Testis (tissue), 3 donors: ENCODE results near the gene AMIGO2. TPM values are rescaled to one million over a fixed set of nuclear protein-coding genes. Genes with fewer than 3 reads are reported as not detected.

Experiments used
- DNase-seq: peaks from one replicate; pipeline ENCODE4 v3.0.0-alpha.2; 2019
- H3K27ac ChIP-seq, 2 donors: fragments of 200-600 bp; sonication (generic); one replicate each; pipeline ENCODE4 v1.5.1; 2019
- H3K27me3 ChIP-seq: fragments of 200-600 bp; sonication (generic); one replicate; pipeline ENCODE4 v1.5.1; 2019
- H3K36me3 ChIP-seq: fragments of 200-600 bp; sonication (generic); one replicate; pipeline ENCODE4 v1.5.1; 2017; ENCODE audit warnings: low read depth; ENCODE audit errors: missing control alignments
- H3K4me1 ChIP-seq: fragments of 200-600 bp; sonication (generic); one replicate; pipeline ENCODE4 v1.5.1; 2019
- H3K4me3 ChIP-seq, 2 donors: fragments of 200-600 bp; sonication (generic); one replicate each; pipeline ENCODE4 v1.5.1; 2017 to 2019
- H3K9me3 ChIP-seq: fragments of 200-600 bp; sonication (generic); one replicate; pipeline ENCODE4 v1.5.1; 2017
- CTCF ChIP-seq, 3 experiments: fragments of 450-650 bp in 2 of 3; fragments of 200-600 bp in 1 of 3; sonication (generic) in 1 of 3; IDR thresholded peaks; one replicate each; pipeline ENCODE4 v1.5.1; 2016 to 2019; ENCODE audit warnings: antibody characterized with exemption in 3 of 3, mild to moderate bottlenecking in 2 of 3, moderate library complexity in 1 of 3
- POLR2A ChIP-seq: fragments of 450-650 bp; IDR thresholded peaks from one replicate; pipeline ENCODE4 v1.6.1; 2017; ENCODE audit warnings: antibody characterized with exemption, mild to moderate bottlenecking, moderate library complexity
- WGBS, 2 donors: methylation state at CpG; one replicate each; pipeline ENCODE4 v1.1.5; 2018; 5-methylcytosine and 5-hydroxymethylcytosine counted together
- intact Hi-C: fragments of 100-400 bp; cut with DNase I; formaldehyde crosslinking; loops from one replicate; pipeline ENCODE4 v1.15.1; 2023; ENCODE audit warnings: low total_unique reads
- polyA plus RNA-seq: library from polyadenylated mRNA; stranded (reverse); fragments of 350-450 nt; fragmentation: Illumina TruSeq; extraction: RNeasy Lipid Tissue Mini Kit (QIAGEN cat#74804); gene quantifications from one replicate; pipeline ENCODE4 v1.2.3, GENCODE V29; 2014; ENCODE audit warnings: low read depth, low replicate concordance; ENCODE audit not compliant: insufficient read depth
- total RNA-seq, 2 donors: library from RNA; depleted of rRNA; stranded (reverse); fragments of >200 nt; gene quantifications; one replicate each; pipeline ENCODE4 v1.2.3, GENCODE V29; 2016

AMIGO2 gene
- total and polyA plus RNA-seq, 3 donors from 2014 or later, result 28.8 to 53.2 (median 35.4) TPM

- intact Hi-C loops, result no loop called here
- Histone ChIP-seq H3K4me3 (no peak overlapping the region), H3K36me3 (no peaks in the 10 kb centered on the region), H3K27me3 (no peaks in the 10 kb centered on the region), H3K9me3 (no peaks in the 10 kb centered on the region), H3K27ac (no peak overlapping the region), H3K4me1 (peaks cover 4% of the 10 kb centered on the region)
- TF ChIP-seq POLR2A (no peak), CTCF (IDR thresholded peaks at IDR 0.05) (no peak)
- WGBS, 2 donors, result 54 to 83% methylated on average over 8 of the region's 8 CpGs
- DNase-seq, result no peak
Measured at GRCh38 chr12:47078086-47078395, 1.7 kb downstream of the AMIGO2 start.

GRCh38 chr12:47077206-47078085 lies 2.3 kb downstream of the AMIGO2 start:
- no peak overlapping the region for H3K4me3 ChIP-seq
- DNase-seq, result no peak
- H3K36me3 ChIP-seq, result no peaks in the 10 kb centered on the region
- H3K27ac ChIP-seq, result no peak overlapping the region
- no peaks in the 10 kb centered on the region for H3K9me3 ChIP-seq
- no peaks in the 10 kb centered on the region for H3K27me3 ChIP-seq
- WGBS, 2 donors, result 57 to 79% methylated on average over 17 of the region's 17 CpGs
- TF ChIP-seq CTCF (IDR thresholded peaks at IDR 0.05), result no peak
- intact Hi-C loops, result no loop called here
- H3K4me1 ChIP-seq, result peaks cover 3% of the 10 kb centered on the region

- DNase-seq, result no peak
- WGBS, 2 donors, result 88 to 95% methylated on average over 7 of the region's 7 CpGs
- intact Hi-C loops, result no loop called here
- H3K4me1 ChIP-seq, result no peaks in the 10 kb centered on the region
- no peaks in the 10 kb centered on the region for H3K36me3 ChIP-seq
- H3K4me3 ChIP-seq, result no peak overlapping the region
- H3K27me3 ChIP-seq, result no peaks in the 10 kb centered on the region
- H3K9me3 ChIP-seq, result no peaks in the 10 kb centered on the region
- H3K27ac ChIP-seq, result no peak overlapping the region
- no peak for TF ChIP-seq CTCF (IDR thresholded peaks at IDR 0.05)
- TF ChIP-seq POLR2A, result no peak
Measured at GRCh38 chr12:47075192-47076084, 4.3 kb downstream of the AMIGO2 start.

- intact Hi-C loops, result no loop called here
- WGBS, 2 donors, result 95 to 97% methylated on average over 2 of the region's 2 CpGs
- H3K27ac ChIP-seq, result no peak overlapping the region
Measured at GRCh38 chr12:47074757-47075156, 5.0 kb downstream of the AMIGO2 start.

More at GRCh38 chr12:47074757-47075156, 5.0 kb downstream of the AMIGO2 start:
- Histone ChIP-seq H3K4me1 (no peaks in the 10 kb centered on the region), H3K9me3 (no peaks in the 10 kb centered on the region), H3K4me3 (no peak overlapping the region), H3K27me3 (no peaks in the 10 kb centered on the region), H3K36me3 (no peaks in the 10 kb centered on the region)
- no peak for DNase-seq
- TF ChIP-seq CTCF (IDR thresholded peaks at IDR 0.05) (no peak), POLR2A (no peak)
